Effector memory CD8-positive, alpha-beta T cell (primary cell): ENCODE data around the gene PRR5.
"Not testable (repeated sequence)": the region's sequence is repeated elsewhere in the genome, so short reads cannot be mapped to it uniquely, and the experiment has no call there.

Experiments
- ATAC-seq: fragments of 150-1000 bp; cut with Tn5 transposase; replicated peaks from 2 replicates; pipeline ENCODE4 v1.10.0; 2021; ENCODE audit warnings: mild to moderate bottlenecking, moderate library complexity
- DNase-seq, 3 experiments: peaks; one replicate each; pipeline ENCODE4 v3.0.0; 2021
- H3K27ac Mint-ChIP-seq, 2 donors: one replicate each; pipeline ENCODE4 v1.8.0; 2022; ENCODE audit warnings: mild to moderate bottlenecking in 2 of 2, mixed read lengths in 2 of 2, moderate library complexity in 2 of 2
- H3K27me3 Mint-ChIP-seq, 2 donors: one replicate each; pipeline ENCODE4 v1.8.0; 2022; ENCODE audit warnings: mixed read lengths in 2 of 2
- H3K36me3 Mint-ChIP-seq: one replicate; pipeline ENCODE4 v1.8.0; 2022; ENCODE audit warnings: mild to moderate bottlenecking, moderate library complexity, mixed read lengths; ENCODE audit not compliant: insufficient read depth
- H3K4me1 Mint-ChIP-seq, 2 donors: one replicate each; pipeline ENCODE4 v1.8.0; 2022; ENCODE audit warnings: low read depth in 2 of 2, mixed read lengths in 2 of 2
- H3K4me3 Mint-ChIP-seq, 2 donors: one replicate each; pipeline ENCODE4 v1.8.0; 2022; ENCODE audit warnings: mild to moderate bottlenecking in 2 of 2, mixed read lengths in 2 of 2, moderate library complexity in 2 of 2
- H3K9me3 Mint-ChIP-seq, 2 donors: one replicate each; pipeline ENCODE4 v1.8.0; 2022; ENCODE audit warnings: mixed read lengths in 2 of 2
- total RNA-seq, 9 experiments: gene quantifications; one replicate each; lab custom pipeline; 2026; lab: John Stamatoyannopoulos, UW

The PRR5 gene
- 9.1 to 42.3 (median 13.1) reads per million in 9 experiments for total RNA-seq

- peaks cover 41% of the 10 kb centered on the region for H3K36me3 Mint-ChIP-seq
- DNase-seq (peak; percentile 74 to 77 (median 76)), ATAC-seq (peak; percentile 88)
- peak within 1 kb of the TSS; percentile 82 to 84 for H3K27ac Mint-ChIP-seq
- H3K4me3 Mint-ChIP-seq = peak within 1 kb of the TSS; percentile 75 to 88
- H3K4me1 Mint-ChIP-seq = peaks cover 28 to 52% of the 10 kb centered on the region in 2 donors
- no peaks in the 10 kb centered on the region for H3K9me3 Mint-ChIP-seq
- H3K27me3 Mint-ChIP-seq = no peaks in the 10 kb centered on the region
These were observed at the start of gene PRR5 for GRCh38 chr22:44701824-44702478. Gene PRR5 (plus strand): TSS chr22:44702204. CDS start chr22:44702475, 271 bp downstream.

DNA sequence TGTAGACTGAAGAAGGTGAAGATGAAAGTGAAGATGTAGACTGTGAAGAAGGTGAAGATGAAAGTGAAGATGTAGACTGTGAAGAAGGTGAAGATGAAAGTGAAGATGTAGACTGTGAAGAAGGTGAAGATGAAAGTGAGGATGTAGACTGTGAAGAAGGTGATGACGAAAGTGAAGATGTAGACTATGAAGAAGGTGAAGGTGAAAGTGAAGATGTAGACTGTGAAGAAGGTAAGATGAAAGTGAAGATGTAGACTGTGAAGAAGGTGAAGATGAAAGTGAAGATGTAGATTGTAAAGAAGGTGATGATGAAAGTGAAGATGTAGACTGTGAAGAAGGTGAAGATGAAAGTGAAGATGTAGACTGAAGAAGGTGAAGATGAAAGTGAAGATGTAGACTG is 49.1 kb upstream of the PRR5 start:
- H3K4me3 Mint-ChIP-seq, H3K27ac Mint-ChIP-seq, H3K27me3 Mint-ChIP-seq, H3K9me3 Mint-ChIP-seq, H3K4me1 Mint-ChIP-seq, H3K36me3 Mint-ChIP-seq, DNase-seq, ATAC-seq: not testable (repeated sequence)

GRCh38 chr22:44658311-44658953 is 43.6 kb upstream of the PRR5 start:
- Mint-ChIP-seq H3K9me3 (no peaks in the 10 kb centered on the region), H3K36me3 (no peaks in the 10 kb centered on the region), H3K27ac (no peak overlapping the region), H3K4me1 (peaks cover 2 to 14% of the 10 kb centered on the region in 2 donors), H3K4me3 (no peak overlapping the region), H3K27me3 (no peaks in the 10 kb centered on the region)
- no peak for DNase-seq
- ATAC-seq = no peak

DNA sequence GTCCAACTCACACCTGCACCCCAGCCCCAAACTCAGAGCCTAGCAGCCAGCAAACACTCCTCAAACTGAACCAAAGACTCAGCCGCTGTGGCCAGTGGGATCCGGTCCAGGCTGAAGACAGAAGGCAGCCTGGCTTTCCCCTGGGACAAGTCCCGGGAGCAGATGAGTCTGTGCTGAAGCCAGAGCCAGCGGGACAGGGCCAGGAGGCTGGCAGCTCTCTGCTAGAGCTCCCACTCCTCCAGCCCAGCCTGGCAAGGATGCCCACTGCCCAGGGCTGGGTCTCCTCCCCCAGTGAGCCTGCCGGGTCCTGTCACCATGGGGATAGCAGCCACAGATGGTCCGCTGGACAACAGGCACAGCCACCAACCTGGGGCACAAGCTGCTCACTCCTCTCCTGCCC is 42.9 kb upstream of the PRR5 start:
- Mint-ChIP-seq H3K4me1 (peaks cover 9 to 21% of the 10 kb centered on the region in 2 donors), H3K36me3 (peaks cover 6% of the 10 kb centered on the region), H3K9me3 (no peaks in the 10 kb centered on the region), H3K4me3 (no peak overlapping the region), H3K27me3 (no peaks in the 10 kb centered on the region), H3K27ac (no peak overlapping the region)
- ATAC-seq (no peak), DNase-seq (no peak)

DNA sequence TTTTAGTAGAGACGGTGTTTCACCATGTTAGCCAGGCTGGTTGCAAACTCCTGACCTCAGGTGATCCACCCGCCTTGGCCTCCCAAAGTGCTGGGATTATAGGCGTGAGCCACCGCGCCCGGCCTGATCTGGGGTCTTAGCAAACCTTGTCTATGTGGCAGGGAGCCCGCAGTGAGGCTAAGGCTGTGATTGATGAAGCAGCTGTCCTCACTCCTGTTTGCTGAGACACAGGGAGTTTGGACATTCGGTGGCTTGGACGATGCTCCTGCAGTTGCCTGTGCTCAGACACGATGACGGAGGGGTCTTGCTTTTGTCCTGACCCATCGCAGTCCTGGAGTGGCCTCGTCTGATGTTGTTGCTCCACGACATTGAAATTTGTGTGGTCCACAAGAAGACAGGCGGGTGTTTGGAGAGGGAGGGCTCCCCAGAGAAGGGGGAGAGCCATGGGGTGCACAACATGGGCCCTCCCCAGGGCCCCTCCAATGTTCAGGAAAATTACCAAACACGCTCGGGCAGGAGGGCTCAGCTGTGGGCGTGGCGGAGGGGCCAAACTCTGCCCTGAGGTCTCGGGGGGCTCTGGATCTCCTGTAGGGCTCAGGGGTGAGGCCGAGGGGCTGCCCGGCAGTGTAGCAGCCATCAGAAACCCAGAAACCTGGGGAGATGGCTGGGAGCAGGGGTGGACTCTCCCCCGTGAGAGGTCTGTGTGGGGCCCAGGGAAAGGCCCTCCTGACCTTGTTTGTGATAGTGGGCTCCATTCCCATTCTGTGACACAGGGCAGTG is 41.8 kb upstream of the PRR5 start:
- Mint-ChIP-seq H3K27ac (no peak overlapping the region), H3K36me3 (peaks cover 9% of the 10 kb centered on the region), H3K4me3 (no peak overlapping the region), H3K27me3 (no peaks in the 10 kb centered on the region), H3K9me3 (no peaks in the 10 kb centered on the region), H3K4me1 (peaks cover 19 to 31% of the 10 kb centered on the region in 2 donors)
- no peak for DNase-seq
- no peak for ATAC-seq

DNA sequence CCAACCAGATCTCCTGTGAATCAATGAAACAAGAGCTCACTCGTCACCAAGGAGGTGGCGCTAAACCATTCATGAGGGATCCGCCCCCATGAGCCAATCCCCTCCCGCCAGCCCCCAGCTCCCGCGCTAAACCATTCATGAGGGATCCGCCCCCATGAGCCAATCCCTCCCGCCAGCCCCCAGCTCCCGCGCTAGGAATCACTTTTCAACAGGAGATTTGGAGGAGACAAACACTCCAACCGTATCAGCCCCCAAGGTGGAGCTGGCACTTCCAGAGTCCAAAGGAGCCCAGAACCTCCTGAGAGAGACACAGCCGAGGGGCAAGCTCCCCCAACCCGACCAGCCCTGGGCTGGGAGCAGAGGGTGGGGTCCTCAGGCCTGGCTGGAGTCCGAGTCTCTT is 40.9 kb upstream of the PRR5 start:
- Mint-ChIP-seq H3K27ac (no peak overlapping the region), H3K9me3 (no peaks in the 10 kb centered on the region), H3K27me3 (no peaks in the 10 kb centered on the region), H3K4me3 (no peak overlapping the region), H3K36me3 (peaks cover 14% of the 10 kb centered on the region), H3K4me1 (peaks cover 27 to 38% of the 10 kb centered on the region in 2 donors)
- DNase-seq = no peak
- no peak for ATAC-seq

GRCh38 chr22:44661659-44662569 is 40.1 kb upstream of the PRR5 start:
- H3K9me3 Mint-ChIP-seq = no peaks in the 10 kb centered on the region
- peaks cover 35 to 47% of the 10 kb centered on the region in 2 donors for H3K4me1 Mint-ChIP-seq
- no peak overlapping the region for H3K27ac Mint-ChIP-seq
- peaks cover 14% of the 10 kb centered on the region for H3K36me3 Mint-ChIP-seq
- no peak for DNase-seq
- ATAC-seq = no peak
- H3K27me3 Mint-ChIP-seq = no peaks in the 10 kb centered on the region
- H3K4me3 Mint-ChIP-seq = no peak overlapping the region

- H3K27me3 Mint-ChIP-seq = no peaks in the 10 kb centered on the region
These were observed 38.6 kb upstream of the PRR5 start for GRCh38 chr22:44663256-44663999.

DNA sequence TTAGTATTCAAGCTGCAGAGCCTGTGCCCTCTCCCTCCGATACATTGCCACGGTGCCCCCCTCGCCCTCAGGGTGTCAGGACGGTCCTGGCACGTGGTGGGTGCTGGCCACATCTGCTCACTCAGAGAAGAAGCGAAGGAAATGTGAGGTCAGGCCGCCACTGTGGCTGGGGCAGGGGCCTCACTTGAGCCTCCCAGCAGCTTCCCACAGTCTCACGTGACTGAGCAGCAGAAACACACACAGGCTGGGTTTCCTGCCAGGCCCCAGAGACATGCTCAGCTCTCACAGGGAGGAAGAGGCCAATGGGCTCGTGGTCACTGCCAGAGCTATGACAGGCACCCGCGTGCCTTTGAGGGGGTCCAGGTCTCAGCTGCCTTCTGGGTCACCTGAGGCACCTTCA is 37.9 kb upstream of the PRR5 start:
- H3K9me3 Mint-ChIP-seq = no peaks in the 10 kb centered on the region
- H3K36me3 Mint-ChIP-seq = peaks cover 27% of the 10 kb centered on the region
- DNase-seq = peak; percentile 55 to 60 (median 59)
- peak overlapping the region; percentile 70 to 74 for H3K4me3 Mint-ChIP-seq
- peak overlapping the region; percentile 87 to 88 for H3K27ac Mint-ChIP-seq
- H3K4me1 Mint-ChIP-seq = peaks cover 44 to 54% of the 10 kb centered on the region in 2 donors
- peak; percentile 40 for ATAC-seq
- H3K27me3 Mint-ChIP-seq = no peaks in the 10 kb centered on the region

More at GRCh38 chr22:44663256-44663999, 38.6 kb upstream of the PRR5 start:
- peak overlapping the region; percentile 87 to 88 for H3K27ac Mint-ChIP-seq
- ATAC-seq (no peak), DNase-seq (no peak)
- H3K9me3 Mint-ChIP-seq = no peaks in the 10 kb centered on the region
- H3K4me3 Mint-ChIP-seq = peak overlapping the region; percentile 70 to 74
- H3K36me3 Mint-ChIP-seq = peaks cover 24% of the 10 kb centered on the region
- H3K4me1 Mint-ChIP-seq = peaks cover 44 to 52% of the 10 kb centered on the region in 2 donors

DNA sequence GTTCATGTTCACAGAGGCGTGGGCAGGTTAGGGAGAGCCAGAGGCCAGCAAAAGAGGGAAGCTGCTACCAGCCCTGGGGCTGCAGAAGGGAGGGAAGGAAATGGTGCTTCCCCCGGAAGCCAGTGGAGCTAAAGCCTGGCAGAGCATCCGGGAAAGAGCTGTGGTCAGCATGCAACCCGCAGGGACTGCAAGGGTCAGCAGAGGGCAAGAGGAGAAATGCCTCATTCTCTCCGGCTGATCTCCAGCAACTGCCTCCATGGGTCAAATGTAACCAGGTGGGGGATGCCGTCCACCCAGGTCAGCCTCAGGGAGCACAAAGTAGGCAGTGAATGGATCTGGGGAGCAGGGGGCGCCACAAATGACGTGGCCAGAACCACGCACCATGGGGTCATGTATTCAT is 36.9 kb upstream of the PRR5 start:
- peak overlapping the region; percentile 70 to 74 for H3K4me3 Mint-ChIP-seq
- no peaks in the 10 kb centered on the region for H3K9me3 Mint-ChIP-seq
- ATAC-seq = no peak
- peaks cover 33% of the 10 kb centered on the region for H3K36me3 Mint-ChIP-seq
- peaks cover 44 to 59% of the 10 kb centered on the region in 2 donors for H3K4me1 Mint-ChIP-seq
- H3K27ac Mint-ChIP-seq = peak overlapping the region; percentile 88 to 90
- no peaks in the 10 kb centered on the region for H3K27me3 Mint-ChIP-seq
- no peak for DNase-seq

DNA sequence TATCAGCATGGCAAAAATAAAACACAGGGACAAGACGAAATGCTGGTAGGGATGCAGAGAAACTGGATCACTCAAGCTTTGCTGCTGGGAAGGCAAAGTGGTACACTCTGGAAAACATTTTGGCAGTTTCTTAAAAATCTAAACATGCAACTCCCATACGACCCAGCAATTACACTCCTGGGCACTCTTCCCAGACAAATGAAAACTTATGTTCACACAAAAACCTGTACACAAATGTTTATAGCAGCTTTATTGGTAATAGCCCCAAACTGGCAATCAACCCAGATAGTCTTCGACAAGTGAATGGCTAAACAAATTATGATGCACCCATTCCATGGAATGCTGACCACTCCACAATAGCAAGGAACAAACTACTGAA is 35.8 kb upstream of the PRR5 start:
- Mint-ChIP-seq H3K4me3 (peak overlapping the region; percentile 70 to 74), H3K9me3 (no peaks in the 10 kb centered on the region), H3K4me1 (peaks cover 55 to 69% of the 10 kb centered on the region in 2 donors), H3K36me3 (peaks cover 37% of the 10 kb centered on the region), H3K27me3 (no peaks in the 10 kb centered on the region), H3K27ac (peak overlapping the region; percentile 44 to 90)
- DNase-seq = no peak
- ATAC-seq = no peak

DNA sequence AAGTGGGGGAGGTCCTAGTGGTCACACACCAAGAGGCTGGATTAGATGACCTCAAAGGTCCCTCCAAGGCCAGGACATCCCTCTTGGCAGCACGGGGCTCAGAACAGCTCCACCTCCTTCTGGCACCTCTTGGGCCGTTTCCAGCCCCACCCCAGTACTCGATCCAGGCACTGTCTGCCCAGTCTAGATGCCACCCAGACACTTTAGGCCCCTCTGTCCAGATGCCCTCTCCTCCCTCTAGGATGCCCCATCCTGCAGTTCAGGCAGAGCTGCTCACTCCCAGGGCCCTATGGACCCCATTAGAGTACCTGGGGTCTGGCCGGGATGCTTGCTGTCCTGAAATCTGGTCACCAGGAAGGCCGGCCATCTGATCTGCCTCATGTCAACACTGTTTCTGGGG is 34.7 kb upstream of the PRR5 start:
- no peaks in the 10 kb centered on the region for H3K9me3 Mint-ChIP-seq
- peak overlapping the region; percentile 70 to 74 for H3K4me3 Mint-ChIP-seq
- DNase-seq (no peak), ATAC-seq (no peak)
- peak overlapping the region; percentile 83 to 91 for H3K27ac Mint-ChIP-seq
- peaks cover 43% of the 10 kb centered on the region for H3K36me3 Mint-ChIP-seq
- peaks cover 66 to 75% of the 10 kb centered on the region in 2 donors for H3K4me1 Mint-ChIP-seq
- H3K27me3 Mint-ChIP-seq = no peaks in the 10 kb centered on the region
